Activated CD4-positive, alpha-beta T cell treated with anti-CD3 and anti-CD28 coated beads, Interleukin-2, amount 10 ng/mL, durations not matched to agents 7 days and 5 days (primary cell): ENCODE data around the gene PPP2R2B. TPM values are rescaled to one million over a fixed set of nuclear protein-coding genes. Genes with fewer than 3 reads are reported as not detected.

Experiments used
- CTCF ChIA-PET: fragments of 350-600 bp; sonication (Branson Sonifier 250); formaldehyde crosslinking; loops from one replicate; lab custom pipeline; 2021; ENCODE audit warnings: antibody characterized with exemption; lab: Charles Lee
- POLR2A ChIA-PET: fragments of 350-600 bp; sonication (Branson Sonifier 250); formaldehyde crosslinking; loops from one replicate; lab custom pipeline; 2021; ENCODE audit warnings: antibody characterized with exemption; lab: Charles Lee
- DNase-seq: peaks from one replicate; pipeline ENCODE4 v3.0.0-alpha.2; 2020
- H3K27ac Mint-ChIP-seq: one replicate; pipeline ENCODE4 v1.8.0; 2021; ENCODE audit warnings: mild to moderate bottlenecking, moderate library complexity, mixed read lengths
- H3K27me3 Mint-ChIP-seq: one replicate; pipeline ENCODE4 v1.8.0; 2021; ENCODE audit warnings: mixed read lengths
- H3K36me3 Mint-ChIP-seq: one replicate; pipeline ENCODE4 v1.8.0; 2021; ENCODE audit warnings: low read depth, mixed read lengths
- H3K4me1 Mint-ChIP-seq: one replicate; pipeline ENCODE4 v1.8.0; 2021; ENCODE audit warnings: mixed read lengths
- H3K4me3 Mint-ChIP-seq: one replicate; pipeline ENCODE4 v1.8.0; 2021; ENCODE audit warnings: mild to moderate bottlenecking, moderate library complexity, mixed read lengths
- H3K9me3 Mint-ChIP-seq: one replicate; pipeline ENCODE4 v1.8.0; 2021; ENCODE audit warnings: mixed read lengths
- total RNA-seq, 2 experiments: library from RNA; stranded (reverse); gene quantifications; one replicate each; pipeline ENCODE4 v1.2.3, GENCODE V29; 2021

Gene PPP2R2B
- total RNA-seq, 2 experiments from 2014 or later, result 1.8 TPM

- POLR2A ChIA-PET, result no interaction called here
- Mint-ChIP-seq H3K4me1 (no peaks in the 10 kb centered on the region), H3K27ac (no peak overlapping the region), H3K4me3 (no peak overlapping the region), H3K9me3 (no peaks in the 10 kb centered on the region), H3K27me3 (no peaks in the 10 kb centered on the region), H3K36me3 (no peaks in the 10 kb centered on the region)
- no peak for DNase-seq
- CTCF ChIA-PET, result no interaction called here
These were observed 194.7 kb downstream of the PPP2R2B start for GRCh38 chr5:146683861-146684260.

GRCh38 chr5:146682899-146683532 lies 195.5 kb downstream of the PPP2R2B start:
- DNase-seq, result no peak
- no peaks in the 10 kb centered on the region for H3K36me3 Mint-ChIP-seq
- ChIA-PET CTCF (no interaction called here), POLR2A (no interaction called here)
- H3K27ac Mint-ChIP-seq, result no peak overlapping the region
- no peaks in the 10 kb centered on the region for H3K9me3 Mint-ChIP-seq
- H3K4me1 Mint-ChIP-seq, result no peaks in the 10 kb centered on the region
- no peak overlapping the region for H3K4me3 Mint-ChIP-seq
- no peaks in the 10 kb centered on the region for H3K27me3 Mint-ChIP-seq

- DNase-seq, result no peak
- no peak overlapping the region for H3K27ac Mint-ChIP-seq
- CTCF ChIA-PET, result no interaction called here
- POLR2A ChIA-PET, result no interaction called here
- H3K9me3 Mint-ChIP-seq, result no peaks in the 10 kb centered on the region
- H3K36me3 Mint-ChIP-seq, result no peaks in the 10 kb centered on the region
- H3K4me3 Mint-ChIP-seq, result no peak overlapping the region
- no peaks in the 10 kb centered on the region for H3K4me1 Mint-ChIP-seq
- no peaks in the 10 kb centered on the region for H3K27me3 Mint-ChIP-seq
These were observed 196.9 kb downstream of the PPP2R2B start for GRCh38 chr5:146681585-146682105.

DNA sequence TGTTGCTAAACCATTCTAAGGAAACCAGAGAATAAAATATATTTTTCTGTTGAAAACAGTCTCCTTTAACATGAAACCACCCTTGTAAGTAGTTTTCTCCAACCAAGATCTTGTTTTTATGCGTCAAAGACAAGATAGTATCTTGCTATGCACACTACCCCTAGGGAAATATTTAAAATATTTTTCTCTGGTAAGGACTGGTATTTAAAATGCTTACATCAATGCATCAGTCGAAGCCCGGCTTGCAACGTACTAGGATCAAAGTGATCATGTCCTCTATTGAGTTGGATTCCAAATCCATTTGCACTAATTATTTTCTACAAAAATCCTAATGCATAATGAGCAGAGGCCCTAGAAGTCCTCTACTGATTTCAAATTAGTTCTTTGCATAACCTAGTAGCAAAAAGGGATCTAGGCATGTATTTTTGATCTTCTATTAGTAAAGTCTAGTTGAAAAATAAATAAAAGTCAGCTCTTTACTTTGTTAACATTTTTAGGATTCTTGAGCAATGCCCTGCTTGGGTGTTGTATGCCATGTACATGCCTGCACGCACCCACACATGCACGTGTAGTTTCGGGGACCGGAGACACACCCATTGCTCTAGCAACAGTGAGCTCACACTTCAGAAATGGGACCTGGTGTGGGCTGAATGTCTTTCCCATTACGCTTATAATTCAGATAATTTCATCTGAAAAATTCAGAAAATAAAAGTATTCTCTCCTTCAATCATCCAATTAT lies 197.5 kb downstream of the PPP2R2B start:
- Mint-ChIP-seq H3K4me3 (no peak overlapping the region), H3K27me3 (no peaks in the 10 kb centered on the region), H3K36me3 (no peaks in the 10 kb centered on the region), H3K4me1 (no peaks in the 10 kb centered on the region), H3K9me3 (no peaks in the 10 kb centered on the region), H3K27ac (no peak overlapping the region)
- POLR2A ChIA-PET, result no interaction called here
- DNase-seq, result no peak
- CTCF ChIA-PET, result no interaction called here

DNA sequence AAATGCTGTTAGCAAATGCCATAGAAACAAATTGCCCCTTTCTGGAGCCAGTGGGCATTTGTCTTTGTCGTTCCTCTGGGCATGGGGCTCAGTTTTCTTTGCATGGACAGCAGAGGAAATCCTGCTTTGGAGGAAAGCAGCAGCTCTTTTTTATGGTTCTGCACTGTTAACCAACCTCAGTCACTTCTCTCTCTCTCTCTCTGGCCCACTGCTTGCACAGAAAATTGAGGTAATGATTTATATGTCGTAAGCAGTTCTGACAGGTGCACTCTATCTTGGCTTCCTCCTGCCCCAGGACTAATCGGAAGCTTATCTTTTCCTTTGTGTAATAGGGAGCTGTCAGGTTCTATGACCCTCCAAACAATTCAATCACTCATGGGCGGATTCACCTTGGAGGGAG lies 202.9 kb downstream of the PPP2R2B start:
- Mint-ChIP-seq H3K4me3 (no peak overlapping the region), H3K27me3 (no peaks in the 10 kb centered on the region), H3K27ac (no peak overlapping the region), H3K4me1 (no peaks in the 10 kb centered on the region), H3K9me3 (no peaks in the 10 kb centered on the region), H3K36me3 (no peaks in the 10 kb centered on the region)
- DNase-seq, result no peak
- ChIA-PET CTCF (no interaction called here), POLR2A (no interaction called here)

- H3K27ac Mint-ChIP-seq, result no peak overlapping the region
- ChIA-PET CTCF (no interaction called here), POLR2A (no interaction called here)
- no peak overlapping the region for H3K4me3 Mint-ChIP-seq
- H3K27me3 Mint-ChIP-seq, result no peaks in the 10 kb centered on the region
- no peaks in the 10 kb centered on the region for H3K36me3 Mint-ChIP-seq
- no peak for DNase-seq
- H3K9me3 Mint-ChIP-seq, result no peaks in the 10 kb centered on the region
- H3K4me1 Mint-ChIP-seq, result no peaks in the 10 kb centered on the region
These were observed 205.7 kb downstream of the PPP2R2B start for GRCh38 chr5:146672866-146673265.

GRCh38 chr5:146671561-146672295 lies 206.8 kb downstream of the PPP2R2B start:
- Mint-ChIP-seq H3K36me3 (no peaks in the 10 kb centered on the region), H3K4me3 (no peak overlapping the region), H3K27me3 (no peaks in the 10 kb centered on the region), H3K27ac (no peak overlapping the region), H3K9me3 (no peaks in the 10 kb centered on the region), H3K4me1 (no peaks in the 10 kb centered on the region)
- DNase-seq, result no peak
- POLR2A ChIA-PET, result no interaction called here
- CTCF ChIA-PET, result no interaction called here

DNA sequence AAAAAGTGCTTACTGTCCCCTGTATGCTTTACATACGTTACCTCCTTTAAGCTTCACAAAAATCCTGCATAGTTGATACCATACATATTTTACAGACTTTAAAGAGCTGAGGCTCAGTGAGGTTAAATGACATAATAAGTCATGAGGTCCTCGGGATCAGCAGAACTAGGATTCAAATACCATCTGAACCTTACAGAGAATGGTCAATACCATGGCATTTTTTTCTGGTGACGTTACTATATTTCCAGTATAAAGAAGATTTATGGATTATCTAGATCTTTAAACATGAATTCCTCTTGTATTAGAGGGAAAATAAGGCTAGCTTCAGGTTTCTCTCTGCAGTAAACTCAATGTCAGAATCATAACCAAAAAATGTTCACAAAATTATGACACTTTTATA lies 208.9 kb downstream of the PPP2R2B start:
- Mint-ChIP-seq H3K9me3 (no peaks in the 10 kb centered on the region), H3K36me3 (no peaks in the 10 kb centered on the region), H3K27ac (no peak overlapping the region), H3K27me3 (no peaks in the 10 kb centered on the region), H3K4me1 (peaks cover 2% of the 10 kb centered on the region), H3K4me3 (no peak overlapping the region)
- CTCF ChIA-PET, result no interaction called here
- POLR2A ChIA-PET, result no interaction called here
- no peak for DNase-seq

- ChIA-PET CTCF (no interaction called here), POLR2A (no interaction called here)
- Mint-ChIP-seq H3K27ac (no peak overlapping the region), H3K4me3 (no peak overlapping the region), H3K27me3 (no peaks in the 10 kb centered on the region), H3K9me3 (no peaks in the 10 kb centered on the region), H3K36me3 (no peaks in the 10 kb centered on the region), H3K4me1 (peaks cover 2% of the 10 kb centered on the region)
- DNase-seq, result no peak
These were observed 210.8 kb downstream of the PPP2R2B start for GRCh38 chr5:146667633-146668272.

DNA sequence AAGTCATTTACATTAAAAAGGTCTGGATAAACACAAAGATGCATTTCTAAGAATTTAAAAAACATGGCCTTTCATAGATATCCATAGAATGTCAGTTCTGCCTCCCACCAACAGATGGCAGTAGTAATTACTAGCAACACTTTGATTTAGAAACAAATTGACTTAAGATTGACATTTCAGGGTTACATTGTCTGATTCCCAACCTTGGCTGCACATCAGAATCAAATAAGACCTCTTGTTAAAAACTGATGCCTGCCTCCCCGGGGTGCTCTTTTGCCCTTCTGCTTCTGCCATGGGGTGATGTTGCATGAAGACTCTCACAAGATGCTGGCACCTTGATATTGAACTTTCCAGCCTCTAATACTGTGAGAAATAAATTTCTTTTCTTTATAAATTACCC lies 216.3 kb downstream of the PPP2R2B start:
- peak; percentile 56 for DNase-seq
- no peak overlapping the region for H3K27ac Mint-ChIP-seq
- H3K9me3 Mint-ChIP-seq, result no peaks in the 10 kb centered on the region
- H3K36me3 Mint-ChIP-seq, result no peaks in the 10 kb centered on the region
- no peaks in the 10 kb centered on the region for H3K27me3 Mint-ChIP-seq
- H3K4me3 Mint-ChIP-seq, result no peak overlapping the region
- CTCF ChIA-PET, result no interaction called here
- POLR2A ChIA-PET, result no interaction called here
- peaks cover 2% of the 10 kb centered on the region for H3K4me1 Mint-ChIP-seq

- POLR2A ChIA-PET, result no interaction called here
- no peaks in the 10 kb centered on the region for H3K27me3 Mint-ChIP-seq
- no peak overlapping the region for H3K27ac Mint-ChIP-seq
- H3K9me3 Mint-ChIP-seq, result no peaks in the 10 kb centered on the region
- H3K4me3 Mint-ChIP-seq, result no peak overlapping the region
- no peak for DNase-seq
- peaks cover under 1% of the 10 kb centered on the region for H3K4me1 Mint-ChIP-seq
- no peaks in the 10 kb centered on the region for H3K36me3 Mint-ChIP-seq
- CTCF ChIA-PET, result no interaction called here
These were observed 218.1 kb downstream of the PPP2R2B start for GRCh38 chr5:146660376-146660960.

DNA sequence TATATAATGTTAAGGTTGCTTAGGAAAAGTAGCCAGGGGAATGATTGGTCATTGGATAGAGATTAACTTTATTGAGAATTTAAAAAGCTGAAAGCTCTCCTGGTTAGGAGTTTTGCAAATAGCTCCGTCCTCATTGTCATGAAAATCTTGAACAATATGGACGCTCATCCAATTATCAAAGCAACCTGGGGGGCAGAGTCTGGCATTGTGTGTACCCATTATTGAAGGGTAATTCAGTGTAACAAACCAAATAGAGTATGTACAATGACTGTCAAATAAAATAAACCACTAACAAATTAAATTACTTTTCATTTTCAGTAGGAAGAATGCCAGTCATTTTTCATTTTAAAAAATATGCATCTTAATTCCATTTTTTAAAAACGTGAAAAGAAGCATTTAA lies 218.6 kb downstream of the PPP2R2B start:
- Mint-ChIP-seq H3K36me3 (no peaks in the 10 kb centered on the region), H3K9me3 (no peaks in the 10 kb centered on the region), H3K27me3 (no peaks in the 10 kb centered on the region), H3K27ac (no peak overlapping the region), H3K4me1 (no peaks in the 10 kb centered on the region), H3K4me3 (no peak overlapping the region)
- POLR2A ChIA-PET, result no interaction called here
- CTCF ChIA-PET, result no interaction called here
- DNase-seq, result no peak
